Caco-2 (cell line): ENCODE data around the gene RNF38. TPM values are rescaled to one million over a fixed set of nuclear protein-coding genes. Genes with fewer than 3 reads are reported as not detected.
"Not testable (repeated sequence)": the region's sequence is repeated elsewhere in the genome, so short reads cannot be mapped to it uniquely, and the experiment has no call there.

Experiments
- BruUV-seq: library from RNA; stranded (reverse); fragments of 400-500 nt; replicated peaks from 2 replicates; lab custom pipeline; 2021; lab: Mats Ljungman, UMichigan
- CTCF ChIA-PET: fragments of 300-600 bp; sonication (Branson Sonifier 250); formaldehyde crosslinking; loops from one replicate; lab custom pipeline; 2022; ENCODE audit warnings: antibody characterized with exemption; lab: Charles Lee
- POLR2A ChIA-PET: fragments of 300-600 bp; sonication (Branson Sonifier 250); formaldehyde crosslinking; loops from one replicate; lab custom pipeline; 2022; ENCODE audit warnings: antibody characterized with exemption; lab: Charles Lee
- DNase-seq, 2 experiments: peaks; one replicate each; pipeline versions ENCODE4 v3.0.0 to v3.0.0-alpha.2; 2020 to 2022
- H3K27me3 ChIP-seq: replicated peaks from 2 replicates; pipeline ENCODE4 v1.6.0; 2011; ENCODE audit warnings: low read length; ENCODE audit not compliant: control insufficient read depth, insufficient read depth
- H3K36me3 ChIP-seq: 2 replicates; pipeline ENCODE4 v1.5.1; 2011; ENCODE audit warnings: low read length; ENCODE audit not compliant: control insufficient read depth, insufficient read depth
- H3K4me1 ChIP-seq: fragments of 250-450 bp; sonication (Bioruptor Pico); 2 replicates; pipeline ENCODE4 v1.5.1; 2020; ENCODE audit warnings: mild to moderate bottlenecking
- H3K4me3 ChIP-seq: 2 replicates; pipeline ENCODE4 v1.5.1; 2011; ENCODE audit warnings: low read depth, mild to moderate bottlenecking, control low read depth, low read length
- H3K9me3 ChIP-seq: fragments of 250-450 bp; sonication (Bioruptor Pico); 2 replicates; pipeline ENCODE4 v1.5.1; 2020; ENCODE audit warnings: mild to moderate bottlenecking, moderate library complexity
- H3K27ac Mint-ChIP-seq: one replicate; pipeline ENCODE4 v1.8.0; 2022; ENCODE audit warnings: mixed read lengths; ENCODE audit not compliant: unreplicated experiment
- H3K27me3 Mint-ChIP-seq: one replicate; pipeline ENCODE4 v1.8.0; 2022; ENCODE audit warnings: mixed read lengths; ENCODE audit not compliant: insufficient read depth, unreplicated experiment
- H3K36me3 Mint-ChIP-seq: one replicate; pipeline ENCODE4 v1.8.0; 2022; ENCODE audit warnings: mild to moderate bottlenecking, mixed read lengths; ENCODE audit not compliant: insufficient read depth, unreplicated experiment
- H3K4me1 Mint-ChIP-seq: one replicate; pipeline ENCODE4 v1.8.0; 2022; ENCODE audit warnings: low read depth, mixed read lengths; ENCODE audit not compliant: unreplicated experiment
- H3K4me3 Mint-ChIP-seq: one replicate; pipeline ENCODE4 v1.8.0; 2022; ENCODE audit warnings: mild to moderate bottlenecking, moderate library complexity, mixed read lengths; ENCODE audit not compliant: unreplicated experiment
- H3K9me3 Mint-ChIP-seq: one replicate; pipeline ENCODE4 v1.8.0; 2022; ENCODE audit warnings: mixed read lengths; ENCODE audit not compliant: unreplicated experiment
- CTCF ChIP-seq, 2 experiments: fragments of 200-600 bp in 1 of 2; IDR thresholded peaks; 1 replicate in 1 of 2; 2 replicates in 1 of 2; pipeline versions ENCODE4 v1.5.1 to v1.8.0; 2011 to 2022; ENCODE audit warnings: antibody characterized with exemption in 1 of 2, control low read depth in 1 of 2, inconsistent platforms in 1 of 2, low read depth in 1 of 2, low read length in 1 of 2, mild to moderate bottlenecking in 1 of 2, moderate library complexity in 1 of 2; ENCODE audit not compliant: insufficient read depth in 1 of 2, severe bottlenecking in 1 of 2, unreplicated experiment in 1 of 2
- intact Hi-C: fragments of 100-400 bp; cut with micrococcal nuclease; formaldehyde crosslinking; loops from one replicate; pipeline ENCODE4 v1.10.0; 2022; ENCODE audit not compliant: unreplicated experiment
- total RNA-seq: library from RNA; stranded (reverse); gene quantifications from 2 replicates; pipeline ENCODE4 v1.2.3, GENCODE V29; 2022

Gene RNF38
- total RNA-seq, 1 experiment from 2014 or later, result 43.3 TPM

GRCh38 chr9:36392489-36392888 lies 7.6 kb downstream of the RNF38 start:
- Mint-ChIP-seq H3K9me3 (no peaks in the 10 kb centered on the region), H3K27ac (no peak overlapping the region), H3K36me3 (peaks cover 25% of the 10 kb centered on the region), H3K27me3 (no peaks in the 10 kb centered on the region), H3K4me3 (no peak overlapping the region), H3K4me1 (no peaks in the 10 kb centered on the region)
- DNase-seq, result no peak
- ChIA-PET CTCF (no interaction called here), POLR2A (no interaction called here)
- Histone ChIP-seq H3K9me3 (no peaks in the 10 kb centered on the region), H3K4me3 (no peak overlapping the region), H3K4me1 (no peaks in the 10 kb centered on the region), H3K36me3 (no peaks in the 10 kb centered on the region), H3K27me3 (no peaks in the 10 kb centered on the region)
- no peak for TF ChIP-seq CTCF (IDR thresholded peaks at IDR 0.05; ENCODE audit: insufficient read depth in 1 of 2, low read depth in 1 of 2, low read length in 1 of 2, severe bottlenecking in 1 of 2, unreplicated experiment in 1 of 2)
- BruUV-seq, result no TSS peak
- intact Hi-C loops, result no loop called here

- intact Hi-C loops, result no loop called here
- DNase-seq, result no peak
- no TSS peak for BruUV-seq
- Histone ChIP-seq H3K4me3 (no peak overlapping the region), H3K27me3 (no peaks in the 10 kb centered on the region), H3K4me1 (no peaks in the 10 kb centered on the region), H3K36me3 (no peaks in the 10 kb centered on the region; the same call in 1 of the 2 replicates), H3K9me3 (no peaks in the 10 kb centered on the region)
- Mint-ChIP-seq H3K27ac (no peak overlapping the region), H3K9me3 (no peaks in the 10 kb centered on the region), H3K36me3 (peaks cover 34% of the 10 kb centered on the region), H3K4me1 (no peaks in the 10 kb centered on the region), H3K27me3 (no peaks in the 10 kb centered on the region), H3K4me3 (no peak overlapping the region)
- ChIA-PET POLR2A (no interaction called here), CTCF (no interaction called here)
- no peak for TF ChIP-seq CTCF (IDR thresholded peaks at IDR 0.05; ENCODE audit: insufficient read depth in 1 of 2, low read depth in 1 of 2, low read length in 1 of 2, severe bottlenecking in 1 of 2, unreplicated experiment in 1 of 2)
Observed at GRCh38 chr9:36389590-36389989, 10.5 kb downstream of the RNF38 start.

GRCh38 chr9:36386396-36386965 lies 13.6 kb downstream of the RNF38 start:
- intact Hi-C loops, H3K36me3 ChIP-seq, BruUV-seq, CTCF ChIA-PET, H3K27me3 Mint-ChIP-seq, H3K4me1 ChIP-seq, H3K27me3 ChIP-seq, POLR2A ChIA-PET, H3K4me1 Mint-ChIP-seq, DNase-seq, H3K9me3 Mint-ChIP-seq, H3K27ac Mint-ChIP-seq, H3K9me3 ChIP-seq, H3K4me3 Mint-ChIP-seq, H3K4me3 ChIP-seq: not testable (repeated sequence)
- H3K36me3 Mint-ChIP-seq, result peaks cover 27% of the 10 kb centered on the region
